ENCODE measurements around the gene RNF223.
"Not testable (repeated sequence)": the region's sequence is repeated elsewhere in the genome, so short reads cannot be mapped to it uniquely, and the experiment has no call there.

Gene RNF223

GRCh38 chr1:1058088-1058905 is 15.8 kb downstream of the RNF223 start:
- DNase-seq: no peak

DNA sequence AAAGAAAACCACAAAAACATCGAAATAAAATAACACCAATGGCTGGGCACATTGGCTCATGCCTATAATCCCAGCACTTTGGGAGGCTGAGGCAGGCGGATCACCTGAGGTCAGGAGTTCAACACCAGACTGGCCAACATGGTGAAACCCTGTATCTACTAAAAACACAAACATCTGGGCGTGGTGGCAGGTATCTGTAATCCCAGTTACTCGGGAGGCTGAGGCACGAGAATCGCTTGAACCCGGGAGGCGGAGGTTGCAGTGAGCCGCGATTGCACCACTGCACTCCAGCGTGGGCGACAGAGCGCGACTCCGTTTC is 16.4 kb downstream of the RNF223 start:
- not testable (repeated sequence) for DNase-seq

- DNase-seq: no peak
Measured at GRCh38 chr1:1055841-1056736, 18.0 kb downstream of the RNF223 start.

GRCh38 chr1:1054971-1055370 is 19.1 kb downstream of the RNF223 start:
- no peak for DNase-seq

DNA sequence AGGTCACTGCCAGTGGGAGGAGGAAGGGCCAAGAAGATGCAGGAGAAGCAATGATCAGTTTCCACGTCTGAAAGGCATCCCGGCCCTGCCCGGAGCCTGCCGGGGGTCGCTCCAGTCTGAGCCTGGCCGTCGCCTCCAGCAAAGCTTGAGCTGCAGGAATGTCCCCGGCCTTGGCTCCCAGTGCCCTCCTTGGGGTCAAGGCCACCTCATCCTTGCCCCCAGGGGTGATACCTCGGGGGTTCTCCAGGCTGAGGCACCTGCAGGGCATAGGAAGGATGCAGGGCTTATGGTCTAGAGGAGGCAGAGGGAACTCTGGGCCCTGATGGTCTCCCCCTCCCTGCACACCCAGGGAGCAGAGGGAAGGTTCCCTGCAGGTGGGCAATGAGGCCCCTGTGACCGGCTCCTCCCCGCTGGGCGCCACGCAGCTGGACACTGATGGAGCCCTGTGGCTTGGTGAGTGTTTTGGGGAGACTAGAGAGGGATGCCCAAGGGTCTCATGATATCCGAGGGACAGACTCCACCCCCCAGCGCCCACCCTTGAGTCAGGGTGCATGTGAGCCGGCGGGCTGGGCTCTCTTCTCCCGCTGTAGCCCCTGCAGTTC is 19.9 kb downstream of the RNF223 start:
- DNase-seq: no peak

DNA sequence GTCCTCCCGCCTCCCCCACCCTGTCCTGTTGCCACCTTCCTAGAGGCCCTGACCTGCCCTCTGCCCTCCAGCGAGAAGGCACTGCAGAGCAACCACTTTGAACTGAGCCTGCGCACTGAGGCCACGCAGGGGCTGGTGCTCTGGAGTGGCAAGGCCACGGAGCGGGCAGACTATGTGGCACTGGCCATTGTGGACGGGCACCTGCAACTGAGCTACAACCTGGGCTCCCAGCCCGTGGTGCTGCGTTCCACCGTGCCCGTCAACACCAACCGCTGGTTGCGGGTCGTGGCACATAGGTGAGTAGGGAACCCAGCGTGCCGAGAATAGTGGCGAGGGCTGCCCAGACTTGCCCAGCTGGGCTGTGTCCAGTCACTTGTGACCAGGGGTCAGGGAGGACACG is 20.4 kb downstream of the RNF223 start:
- DNase-seq: no peak

- DNase-seq: no peak
Measured at GRCh38 chr1:1053022-1053421, 21.1 kb downstream of the RNF223 start.

- no peak for DNase-seq
Measured at GRCh38 chr1:1052003-1052840, 21.9 kb downstream of the RNF223 start.

DNA sequence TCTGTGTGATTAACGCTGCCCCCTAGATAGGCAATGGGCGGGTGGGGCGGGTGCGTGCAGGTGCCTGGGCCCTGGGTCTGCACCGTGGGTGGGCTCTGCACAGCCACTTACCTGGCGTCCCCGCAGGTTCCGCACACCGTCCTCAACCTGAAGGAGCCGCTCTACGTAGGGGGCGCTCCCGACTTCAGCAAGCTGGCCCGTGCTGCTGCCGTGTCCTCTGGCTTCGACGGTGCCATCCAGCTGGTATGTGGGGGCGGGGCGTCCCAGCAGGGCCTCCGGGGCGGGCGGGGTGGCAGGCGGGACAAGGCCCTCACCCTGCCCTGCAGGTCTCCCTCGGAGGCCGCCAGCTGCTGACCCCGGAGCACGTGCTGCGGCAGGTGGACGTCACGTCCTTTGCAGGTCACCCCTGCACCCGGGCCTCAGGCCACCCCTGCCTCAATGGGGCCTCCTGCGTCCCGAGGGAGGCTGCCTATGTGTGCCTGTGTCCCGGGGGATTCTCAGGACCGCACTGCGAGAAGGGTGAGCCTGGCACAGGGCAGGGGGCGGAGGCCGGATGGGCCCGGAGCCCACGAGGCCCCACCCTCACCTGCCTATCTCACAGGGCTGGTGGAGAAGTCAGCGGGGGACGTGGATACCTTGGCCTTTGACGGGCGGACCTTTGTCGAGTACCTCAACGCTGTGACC is 22.8 kb downstream of the RNF223 start:
- no peak for DNase-seq

DNA sequence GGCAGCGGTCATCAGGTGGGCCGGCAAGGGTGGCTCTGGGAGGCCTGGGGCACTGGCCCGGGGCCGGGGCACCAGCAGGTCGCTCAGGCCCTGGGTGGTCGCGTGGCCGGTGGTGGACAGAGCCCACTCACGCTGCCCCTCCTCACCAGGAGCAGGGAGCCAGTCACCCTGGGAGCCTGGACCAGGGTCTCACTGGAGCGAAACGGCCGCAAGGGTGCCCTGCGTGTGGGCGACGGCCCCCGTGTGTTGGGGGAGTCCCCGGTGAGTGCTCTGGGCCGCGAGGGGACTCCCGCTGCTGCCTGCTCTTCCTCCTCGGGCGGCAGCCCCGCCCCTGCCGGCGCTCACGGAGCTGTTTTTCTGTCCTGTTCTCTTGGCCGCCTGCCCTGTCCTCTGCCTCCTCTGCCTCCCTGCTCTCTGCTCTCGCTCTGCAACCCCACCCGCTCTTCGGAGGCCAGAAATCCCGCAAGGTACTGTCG is 23.5 kb downstream of the RNF223 start:
- no peak for DNase-seq

DNA sequence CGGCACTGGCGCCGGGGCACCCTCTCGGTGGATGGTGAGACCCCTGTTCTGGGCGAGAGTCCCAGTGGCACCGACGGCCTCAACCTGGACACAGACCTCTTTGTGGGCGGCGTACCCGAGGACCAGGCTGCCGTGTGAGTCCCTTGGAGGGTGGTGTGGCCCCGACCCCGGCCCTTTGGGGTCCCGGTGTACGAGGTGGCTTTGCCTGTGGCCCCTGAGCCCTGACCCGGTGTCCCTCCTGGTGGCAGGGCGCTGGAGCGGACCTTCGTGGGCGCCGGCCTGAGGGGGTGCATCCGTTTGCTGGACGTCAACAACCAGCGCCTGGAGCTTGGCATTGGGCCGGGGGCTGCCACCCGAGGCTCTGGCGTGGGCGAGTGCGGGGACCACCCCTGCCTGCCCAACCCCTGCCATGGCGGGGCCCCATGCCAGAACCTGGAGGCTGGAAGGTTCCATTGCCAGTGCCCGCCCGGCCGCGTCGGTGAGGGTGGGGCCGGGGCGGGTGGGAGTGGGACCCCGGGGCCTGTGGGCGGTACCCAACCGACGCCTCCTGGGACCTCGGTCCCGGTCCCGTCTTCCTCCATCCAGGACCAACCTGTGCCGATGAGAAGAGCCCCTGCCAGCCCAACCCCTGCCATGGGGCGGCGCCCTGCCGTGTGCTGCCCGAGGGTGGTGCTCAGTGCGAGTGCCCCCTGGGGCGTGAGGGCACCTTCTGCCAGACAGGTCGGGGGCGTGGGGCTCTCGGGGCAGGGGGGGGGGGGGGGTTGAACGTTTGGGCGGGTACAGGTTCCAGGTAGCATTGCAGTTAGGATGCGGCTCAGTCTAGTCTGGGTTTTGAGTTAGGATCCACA is 24.6 kb downstream of the RNF223 start:
- DNase-seq: no peak

- DNase-seq: no peak
Measured at GRCh38 chr1:1048765-1049164, 25.3 kb downstream of the RNF223 start.

GRCh38 chr1:1047963-1048362 is 26.1 kb downstream of the RNF223 start:
- no peak for DNase-seq

- DNase-seq: no peak
Measured at GRCh38 chr1:1047407-1047806, 26.7 kb downstream of the RNF223 start.

GRCh38 chr1:1046767-1047166 is 27.3 kb downstream of the RNF223 start:
- no peak for DNase-seq

DNA sequence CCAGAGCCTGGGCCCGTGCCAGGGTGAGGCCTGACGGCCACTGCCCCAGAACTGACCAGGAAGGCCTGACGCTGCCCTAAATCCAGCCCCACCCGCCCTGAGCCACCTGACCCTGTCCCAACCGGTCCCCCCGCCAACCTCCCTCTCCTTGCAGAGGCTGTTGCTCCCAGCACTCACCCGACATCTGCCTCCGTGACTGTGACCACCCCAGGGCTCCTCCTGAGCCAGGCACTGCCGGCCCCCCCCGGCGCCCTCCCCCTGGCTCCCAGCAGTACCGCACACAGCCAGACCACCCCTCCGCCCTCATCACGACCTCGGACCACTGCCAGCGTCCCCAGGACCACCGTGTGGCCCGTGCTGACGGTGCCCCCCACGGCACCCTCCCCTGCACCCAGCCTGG is 27.9 kb downstream of the RNF223 start:
- no peak for DNase-seq

- DNase-seq: no peak
Measured at GRCh38 chr1:1045129-1045528, 29.0 kb downstream of the RNF223 start.

DNA sequence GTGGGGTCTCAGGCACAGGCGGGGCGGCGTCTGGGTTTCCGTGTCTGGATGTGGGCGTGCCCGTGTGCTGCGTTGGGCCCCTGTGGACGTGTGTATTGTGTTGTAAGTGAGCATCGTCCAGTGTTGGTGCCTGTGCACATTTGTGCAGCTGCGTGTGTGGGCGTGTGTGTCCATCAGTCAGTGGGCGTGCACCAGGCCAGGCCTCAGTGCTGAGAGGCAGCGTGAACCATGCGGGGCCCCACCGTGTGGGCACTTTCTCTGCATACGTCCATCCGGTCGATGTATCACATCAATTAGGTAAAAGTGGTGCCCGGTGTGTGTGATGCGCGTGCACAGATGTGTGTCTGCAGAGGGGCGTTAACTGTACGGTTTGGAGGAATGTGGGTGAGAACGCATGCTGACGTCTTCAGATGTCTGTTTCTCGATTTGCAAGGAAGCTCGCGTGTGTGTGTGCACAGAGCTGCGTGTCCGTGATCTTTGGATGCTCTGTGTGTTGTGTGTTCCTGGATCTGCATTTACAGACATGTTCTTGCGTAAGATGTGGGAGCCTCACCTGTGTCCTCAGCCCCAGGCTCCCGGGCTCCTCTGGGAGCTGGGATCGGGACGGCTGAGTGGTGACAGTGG is 29.5 kb downstream of the RNF223 start:
- DNase-seq: no peak

GRCh38 chr1:1043921-1044320 is 30.2 kb downstream of the RNF223 start:
- DNase-seq: no peak

DNA sequence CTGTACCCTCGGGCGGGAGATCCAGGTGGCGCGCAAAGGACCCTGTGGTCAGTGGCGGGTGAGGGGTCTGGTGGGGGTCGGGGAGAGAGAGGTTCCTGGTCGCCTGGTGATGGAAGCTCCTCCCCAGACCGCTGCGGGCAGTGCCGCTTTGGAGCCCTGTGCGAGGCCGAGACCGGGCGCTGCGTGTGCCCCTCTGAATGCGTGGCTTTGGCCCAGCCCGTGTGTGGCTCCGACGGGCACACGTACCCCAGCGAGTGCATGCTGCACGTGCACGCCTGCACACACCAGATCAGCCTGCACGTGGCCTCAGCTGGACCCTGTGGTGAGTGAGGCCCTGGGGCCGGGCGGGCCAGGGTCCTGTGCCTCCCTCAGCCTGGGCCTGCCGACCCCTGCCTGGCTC is 30.7 kb downstream of the RNF223 start:
- no peak for DNase-seq

- no peak for DNase-seq
Measured at GRCh38 chr1:1042835-1043234, 31.3 kb downstream of the RNF223 start.

All from DMS79 (cell line).